KMS-11 (cell line): ENCODE results near the gene MYO9A.

Experiments used
- H2AFZ ChIP-seq: fragments of 200-600 bp; sonication (generic); 2 replicates; pipeline ENCODE4 v1.6.1; 2016; ENCODE audit warnings: antibody characterized with exemption, mixed run types, low read depth
- H3K27ac ChIP-seq: fragments of 200-600 bp; sonication (generic); 2 replicates; pipeline ENCODE4 v1.6.1; 2016; ENCODE audit warnings: mild to moderate bottlenecking, mixed run types
- H3K27me3 ChIP-seq: fragments of 200-600 bp; sonication (generic); 2 replicates; pipeline ENCODE4 v1.6.1; 2017; ENCODE audit warnings: mild to moderate bottlenecking, low read depth, mixed run types, moderate library complexity; ENCODE audit not compliant: insufficient read depth
- H3K36me3 ChIP-seq: fragments of 200-600 bp; sonication (generic); 2 replicates; pipeline ENCODE4 v1.6.1; 2017; ENCODE audit warnings: mild to moderate bottlenecking, mixed run types; ENCODE audit not compliant: insufficient read depth
- H3K4me1 ChIP-seq: fragments of 200-600 bp; sonication (generic); 2 replicates; pipeline ENCODE4 v1.6.1; 2016; ENCODE audit warnings: mild to moderate bottlenecking, low read depth, mixed run types; ENCODE audit not compliant: poor library complexity, severe bottlenecking
- H3K4me2 ChIP-seq: fragments of 200-600 bp; sonication (generic); 2 replicates; pipeline ENCODE4 v1.7.0; 2016; ENCODE audit warnings: mild to moderate bottlenecking, mixed run types
- H3K4me3 ChIP-seq: fragments of 200-600 bp; sonication (generic); IDR thresholded peaks from 2 replicates; pipeline ENCODE4 v1.6.1; 2017; ENCODE audit warnings: low read depth, low read length, mixed read lengths; ENCODE audit not compliant: insufficient read depth
- H3K79me2 ChIP-seq: fragments of 200-600 bp; sonication (generic); 2 replicates; pipeline ENCODE4 v1.6.1; 2016; ENCODE audit warnings: low read depth, mixed run types; ENCODE audit not compliant: insufficient read depth
- H3K9ac ChIP-seq: fragments of 200-600 bp; sonication (generic); 2 replicates; pipeline ENCODE4 v1.6.1; 2016; ENCODE audit warnings: mild to moderate bottlenecking, mixed run types
- H4K20me1 ChIP-seq: fragments of 200-600 bp; sonication (generic); 2 replicates; pipeline ENCODE4 v1.6.1; 2016; ENCODE audit warnings: mild to moderate bottlenecking, mixed run types; ENCODE audit not compliant: insufficient read depth
- CTCF ChIP-seq: fragments of 200-600 bp; sonication (generic); conservative IDR thresholded peaks from 2 replicates; pipeline ENCODE4 v1.6.1; 2017; ENCODE audit warnings: low read depth, mild to moderate bottlenecking, antibody characterized with exemption, low read length, moderate library complexity, mixed read lengths

MYO9A gene

GRCh38 chr15:71809346-71809745 is 308.6 kb downstream of the MYO9A start:
- no peak overlapping the region for H3K4me3 ChIP-seq
- no peaks in the 10 kb centered on the region for H3K27me3 ChIP-seq
- H3K36me3 ChIP-seq, result no peaks in the 10 kb centered on the region
- no peak overlapping the region for H3K27ac ChIP-seq
- H3K9ac ChIP-seq, result no peak overlapping the region
- no peak for TF ChIP-seq CTCF
- H2AFZ ChIP-seq, result no peak overlapping the region
- no peaks in the 10 kb centered on the region for H3K79me2 ChIP-seq
- no peaks in the 10 kb centered on the region for H4K20me1 ChIP-seq
- H3K4me1 ChIP-seq, result no peaks in the 10 kb centered on the region
- no peak overlapping the region for H3K4me2 ChIP-seq

- H3K27ac ChIP-seq, result no peak overlapping the region
- no peak overlapping the region for H3K4me2 ChIP-seq
- no peak overlapping the region for H3K9ac ChIP-seq
These were observed 309.5 kb downstream of the MYO9A start for GRCh38 chr15:71808311-71809020.

GRCh38 chr15:71807691-71808091 is 310.3 kb downstream of the MYO9A start:
- H3K4me2 ChIP-seq, result no peak overlapping the region
- no peak overlapping the region for H3K4me3 ChIP-seq
- no peaks in the 10 kb centered on the region for H3K4me1 ChIP-seq
- no peak overlapping the region for H2AFZ ChIP-seq
- H3K27me3 ChIP-seq, result no peaks in the 10 kb centered on the region
- H3K9ac ChIP-seq, result no peak overlapping the region
- no peaks in the 10 kb centered on the region for H4K20me1 ChIP-seq
- TF ChIP-seq CTCF, result no peak
- no peaks in the 10 kb centered on the region for H3K79me2 ChIP-seq
- no peaks in the 10 kb centered on the region for H3K36me3 ChIP-seq
- no peak overlapping the region for H3K27ac ChIP-seq

More at GRCh38 chr15:71808311-71809020, 309.5 kb downstream of the MYO9A start:
- H2AFZ ChIP-seq, result no peak overlapping the region
- H3K4me3 ChIP-seq, result no peak overlapping the region
- no peaks in the 10 kb centered on the region for H4K20me1 ChIP-seq
- H3K27me3 ChIP-seq, result no peaks in the 10 kb centered on the region
- no peaks in the 10 kb centered on the region for H3K79me2 ChIP-seq
- no peak for TF ChIP-seq CTCF
- H3K4me1 ChIP-seq, result no peaks in the 10 kb centered on the region
- no peaks in the 10 kb centered on the region for H3K36me3 ChIP-seq

- H3K4me3 ChIP-seq, result no peak overlapping the region
- no peak overlapping the region for H3K4me2 ChIP-seq
- no peak for TF ChIP-seq CTCF
- H3K4me1 ChIP-seq, result no peaks in the 10 kb centered on the region
- H3K9ac ChIP-seq, result no peak overlapping the region
- H3K36me3 ChIP-seq, result no peaks in the 10 kb centered on the region
- H3K27ac ChIP-seq, result no peak overlapping the region
- no peaks in the 10 kb centered on the region for H3K79me2 ChIP-seq
- no peaks in the 10 kb centered on the region for H3K27me3 ChIP-seq
- no peak overlapping the region for H2AFZ ChIP-seq
- H4K20me1 ChIP-seq, result no peaks in the 10 kb centered on the region
These were observed 310.8 kb downstream of the MYO9A start for GRCh38 chr15:71807125-71807629.
